Measurements from ENCODE around the gene ZNF560.

DNA sequence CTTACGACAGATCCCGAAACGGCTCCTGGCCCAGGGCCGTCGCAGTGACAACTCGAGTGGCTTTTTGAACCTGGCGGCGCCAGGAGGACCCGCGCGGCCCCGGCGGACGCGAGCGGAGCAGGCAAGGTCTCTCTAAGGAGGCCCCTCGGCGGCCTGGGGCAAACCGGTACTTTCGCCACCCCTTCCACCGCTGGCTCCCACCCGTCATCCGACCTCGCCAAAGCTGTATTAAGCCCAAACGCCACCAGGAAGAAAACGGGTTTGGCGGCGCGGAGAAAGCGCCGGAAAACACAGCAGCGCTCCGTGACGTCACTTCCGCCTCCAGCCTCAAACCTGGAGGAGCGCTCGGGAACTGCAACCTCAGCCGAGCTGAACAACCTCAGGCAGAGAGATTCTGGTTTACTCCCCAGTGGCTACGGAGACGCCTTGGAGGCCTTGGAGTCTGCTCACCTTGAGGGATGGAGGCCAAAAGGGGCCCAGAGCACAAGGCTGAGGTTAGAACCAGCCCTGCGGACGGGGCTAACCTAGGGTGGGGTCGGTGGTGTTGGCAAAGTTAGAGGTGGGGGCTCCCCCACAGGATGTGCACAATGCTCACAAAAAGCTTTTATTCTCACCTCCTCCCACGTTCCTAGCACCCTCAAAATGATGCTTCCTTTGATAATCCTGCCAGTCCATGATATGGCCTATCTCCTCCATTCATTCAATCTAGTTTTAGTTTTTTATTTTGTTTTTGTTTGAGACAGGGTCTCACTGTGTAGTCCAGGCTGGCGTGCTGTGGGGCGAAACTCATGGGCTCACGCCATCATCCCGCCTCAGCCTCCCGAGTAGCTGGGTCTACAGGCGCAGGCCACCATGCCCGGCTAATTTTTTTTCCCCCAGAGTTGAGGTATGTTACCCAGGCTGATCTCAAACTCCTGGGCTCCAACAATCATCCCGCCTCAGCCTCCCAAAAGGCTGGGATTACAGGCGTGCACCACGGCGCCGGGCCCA is 62.8 kb downstream of the ZNF560 start, which contains the start of gene ZNF266:
- TF ChIP-seq, protein P1, sequence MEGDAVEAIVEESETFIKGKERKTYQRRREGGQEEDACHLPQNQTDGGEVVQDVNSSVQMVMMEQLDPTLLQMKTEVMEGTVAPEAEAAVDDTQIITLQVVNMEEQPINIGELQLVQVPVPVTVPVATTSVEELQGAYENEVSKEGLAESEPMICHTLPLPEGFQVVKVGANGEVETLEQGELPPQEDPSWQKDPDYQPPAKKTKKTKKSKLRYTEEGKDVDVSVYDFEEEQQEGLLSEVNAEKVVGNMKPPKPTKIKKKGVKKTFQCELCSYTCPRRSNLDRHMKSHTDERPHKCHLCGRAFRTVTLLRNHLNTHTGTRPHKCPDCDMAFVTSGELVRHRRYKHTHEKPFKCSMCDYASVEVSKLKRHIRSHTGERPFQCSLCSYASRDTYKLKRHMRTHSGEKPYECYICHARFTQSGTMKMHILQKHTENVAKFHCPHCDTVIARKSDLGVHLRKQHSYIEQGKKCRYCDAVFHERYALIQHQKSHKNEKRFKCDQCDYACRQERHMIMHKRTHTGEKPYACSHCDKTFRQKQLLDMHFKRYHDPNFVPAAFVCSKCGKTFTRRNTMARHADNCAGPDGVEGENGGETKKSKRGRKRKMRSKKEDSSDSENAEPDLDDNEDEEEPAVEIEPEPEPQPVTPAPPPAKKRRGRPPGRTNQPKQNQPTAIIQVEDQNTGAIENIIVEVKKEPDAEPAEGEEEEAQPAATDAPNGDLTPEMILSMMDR (IDR thresholded peaks at IDR 0.05; ENCODE audit: insufficient read depth, low read length) = peak; percentile 48
- peak; percentile 77 for TF ChIP-seq POLR2AphosphoS5 (IDR thresholded peaks at IDR 0.05; ENCODE audit: low read depth)
- TF ChIP-seq, protein P2, sequence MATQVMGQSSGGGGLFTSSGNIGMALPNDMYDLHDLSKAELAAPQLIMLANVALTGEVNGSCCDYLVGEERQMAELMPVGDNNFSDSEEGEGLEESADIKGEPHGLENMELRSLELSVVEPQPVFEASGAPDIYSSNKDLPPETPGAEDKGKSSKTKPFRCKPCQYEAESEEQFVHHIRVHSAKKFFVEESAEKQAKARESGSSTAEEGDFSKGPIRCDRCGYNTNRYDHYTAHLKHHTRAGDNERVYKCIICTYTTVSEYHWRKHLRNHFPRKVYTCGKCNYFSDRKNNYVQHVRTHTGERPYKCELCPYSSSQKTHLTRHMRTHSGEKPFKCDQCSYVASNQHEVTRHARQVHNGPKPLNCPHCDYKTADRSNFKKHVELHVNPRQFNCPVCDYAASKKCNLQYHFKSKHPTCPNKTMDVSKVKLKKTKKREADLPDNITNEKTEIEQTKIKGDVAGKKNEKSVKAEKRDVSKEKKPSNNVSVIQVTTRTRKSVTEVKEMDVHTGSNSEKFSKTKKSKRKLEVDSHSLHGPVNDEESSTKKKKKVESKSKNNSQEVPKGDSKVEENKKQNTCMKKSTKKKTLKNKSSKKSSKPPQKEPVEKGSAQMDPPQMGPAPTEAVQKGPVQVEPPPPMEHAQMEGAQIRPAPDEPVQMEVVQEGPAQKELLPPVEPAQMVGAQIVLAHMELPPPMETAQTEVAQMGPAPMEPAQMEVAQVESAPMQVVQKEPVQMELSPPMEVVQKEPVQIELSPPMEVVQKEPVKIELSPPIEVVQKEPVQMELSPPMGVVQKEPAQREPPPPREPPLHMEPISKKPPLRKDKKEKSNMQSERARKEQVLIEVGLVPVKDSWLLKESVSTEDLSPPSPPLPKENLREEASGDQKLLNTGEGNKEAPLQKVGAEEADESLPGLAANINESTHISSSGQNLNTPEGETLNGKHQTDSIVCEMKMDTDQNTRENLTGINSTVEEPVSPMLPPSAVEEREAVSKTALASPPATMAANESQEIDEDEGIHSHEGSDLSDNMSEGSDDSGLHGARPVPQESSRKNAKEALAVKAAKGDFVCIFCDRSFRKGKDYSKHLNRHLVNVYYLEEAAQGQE (IDR thresholded peaks at IDR 0.05; ENCODE audit: insufficient replicate concordance, low read depth) = peak; percentile 36

All from HL-60 (cell line).